22Rv1 (cell line): Measurements from ENCODE around the gene GSPT1.

ENCODE experiments used
- ZFX ChIP-seq: fragments of 450-650 bp; IDR thresholded peaks from 2 replicates; pipeline ENCODE4 v1.6.1; 2017; ENCODE audit warnings: antibody characterized with exemption, borderline replicate concordance
- TF ChIP-seq, protein P1 (sequence below): fragments of 450-650 bp; IDR thresholded peaks from 2 replicates; pipeline ENCODE4 v1.5.1; 2017; ENCODE audit warnings: mild to moderate bottlenecking

DNA sequence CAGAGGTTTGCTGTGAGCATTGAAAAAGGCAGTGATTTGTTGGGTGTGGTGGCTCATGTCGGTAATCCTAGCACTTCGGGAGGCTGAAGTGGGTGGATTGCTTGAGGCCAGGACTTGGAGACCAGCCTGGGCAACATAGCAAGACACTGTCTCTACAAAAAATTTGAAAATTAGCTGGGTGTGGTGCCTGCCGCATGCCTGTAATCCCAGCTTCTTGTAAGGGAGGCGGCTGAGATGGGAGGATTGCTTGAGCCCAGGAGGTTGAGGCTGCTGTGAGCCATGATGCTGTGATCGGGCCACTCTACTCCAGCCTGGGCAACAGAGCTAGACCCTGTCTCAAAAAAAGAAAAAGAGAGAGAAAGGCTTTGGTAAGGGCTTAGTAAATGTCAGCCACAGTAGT, 33.1 kb upstream of the GSPT1 start:
- TF ChIP-seq, protein P1, sequence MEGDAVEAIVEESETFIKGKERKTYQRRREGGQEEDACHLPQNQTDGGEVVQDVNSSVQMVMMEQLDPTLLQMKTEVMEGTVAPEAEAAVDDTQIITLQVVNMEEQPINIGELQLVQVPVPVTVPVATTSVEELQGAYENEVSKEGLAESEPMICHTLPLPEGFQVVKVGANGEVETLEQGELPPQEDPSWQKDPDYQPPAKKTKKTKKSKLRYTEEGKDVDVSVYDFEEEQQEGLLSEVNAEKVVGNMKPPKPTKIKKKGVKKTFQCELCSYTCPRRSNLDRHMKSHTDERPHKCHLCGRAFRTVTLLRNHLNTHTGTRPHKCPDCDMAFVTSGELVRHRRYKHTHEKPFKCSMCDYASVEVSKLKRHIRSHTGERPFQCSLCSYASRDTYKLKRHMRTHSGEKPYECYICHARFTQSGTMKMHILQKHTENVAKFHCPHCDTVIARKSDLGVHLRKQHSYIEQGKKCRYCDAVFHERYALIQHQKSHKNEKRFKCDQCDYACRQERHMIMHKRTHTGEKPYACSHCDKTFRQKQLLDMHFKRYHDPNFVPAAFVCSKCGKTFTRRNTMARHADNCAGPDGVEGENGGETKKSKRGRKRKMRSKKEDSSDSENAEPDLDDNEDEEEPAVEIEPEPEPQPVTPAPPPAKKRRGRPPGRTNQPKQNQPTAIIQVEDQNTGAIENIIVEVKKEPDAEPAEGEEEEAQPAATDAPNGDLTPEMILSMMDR: no peak
- TF ChIP-seq ZFX: no peak
